Measurements from ENCODE around the gene NEUROG1.

DNA sequence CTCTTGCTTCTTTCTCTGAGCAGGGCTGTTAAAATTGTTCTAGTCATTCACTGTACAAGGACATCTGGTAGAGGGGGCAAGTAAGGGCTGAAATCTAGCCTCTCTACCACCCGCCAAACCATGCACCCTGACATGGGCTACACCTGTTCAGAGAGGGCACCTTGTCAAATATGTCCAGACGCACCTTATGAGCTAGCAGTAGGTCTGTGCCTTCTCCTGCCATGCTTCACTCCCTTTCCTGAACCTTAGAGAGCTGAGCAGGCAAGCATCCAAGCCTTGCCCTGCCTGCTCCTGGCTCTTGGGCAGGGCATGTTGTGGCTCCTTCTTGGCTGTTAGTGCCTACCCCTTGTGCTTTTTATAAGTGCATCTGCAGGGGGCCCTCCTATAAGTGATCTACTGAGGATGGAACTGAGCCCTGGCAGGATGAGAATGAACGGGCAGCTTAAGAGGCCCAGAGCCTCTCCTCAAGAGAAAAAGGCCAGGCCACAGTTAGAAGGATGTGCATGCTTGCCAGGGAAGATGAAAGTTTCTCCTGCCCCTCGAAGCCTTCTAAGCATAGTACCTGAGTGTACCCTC, 3.8 kb upstream of the NEUROG1 start:
- TF ChIP-seq, protein P1, sequence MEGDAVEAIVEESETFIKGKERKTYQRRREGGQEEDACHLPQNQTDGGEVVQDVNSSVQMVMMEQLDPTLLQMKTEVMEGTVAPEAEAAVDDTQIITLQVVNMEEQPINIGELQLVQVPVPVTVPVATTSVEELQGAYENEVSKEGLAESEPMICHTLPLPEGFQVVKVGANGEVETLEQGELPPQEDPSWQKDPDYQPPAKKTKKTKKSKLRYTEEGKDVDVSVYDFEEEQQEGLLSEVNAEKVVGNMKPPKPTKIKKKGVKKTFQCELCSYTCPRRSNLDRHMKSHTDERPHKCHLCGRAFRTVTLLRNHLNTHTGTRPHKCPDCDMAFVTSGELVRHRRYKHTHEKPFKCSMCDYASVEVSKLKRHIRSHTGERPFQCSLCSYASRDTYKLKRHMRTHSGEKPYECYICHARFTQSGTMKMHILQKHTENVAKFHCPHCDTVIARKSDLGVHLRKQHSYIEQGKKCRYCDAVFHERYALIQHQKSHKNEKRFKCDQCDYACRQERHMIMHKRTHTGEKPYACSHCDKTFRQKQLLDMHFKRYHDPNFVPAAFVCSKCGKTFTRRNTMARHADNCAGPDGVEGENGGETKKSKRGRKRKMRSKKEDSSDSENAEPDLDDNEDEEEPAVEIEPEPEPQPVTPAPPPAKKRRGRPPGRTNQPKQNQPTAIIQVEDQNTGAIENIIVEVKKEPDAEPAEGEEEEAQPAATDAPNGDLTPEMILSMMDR (IDR thresholded peaks at IDR 0.05; ENCODE audit: low read length) = no peak
- TF ChIP-seq EZH2 (optimal IDR thresholded peaks at IDR 0.05; ENCODE audit: low read depth, low read length) = no peak
- no peak for TF ChIP-seq EZH2phosphoT487 (IDR thresholded peaks at IDR 0.05; ENCODE audit: low read length)

All from MM.1S (cell line).